Hindlimb muscle (tissue), 1 donor: ENCODE data around the gene ETFBKMT. TPM values are rescaled to one million over a fixed set of nuclear protein-coding genes. Genes with fewer than 3 reads are reported as not detected.
"Not testable (repeated sequence)": the region's sequence is repeated elsewhere in the genome, so short reads cannot be mapped to it uniquely, and the experiment has no call there.

Source experiments
- DNase-seq: peaks from one replicate; pipeline ENCODE4 v3.0.0-alpha.2; 2013
- polyA plus RNA-seq: library from polyadenylated mRNA; unstranded; fragments of 120-200 nt; gene quantifications from one replicate; pipeline ENCODE4 v1.2.1, GENCODE V29; 2013; ENCODE audit not compliant: insufficient read length

Gene ETFBKMT
- polyA plus RNA-seq, 1 donor, result 3.0 TPM

- no peak for DNase-seq
Measured at GRCh38 chr12:31655792-31656191, 3.7 kb upstream of the ETFBKMT start.

- no peak for DNase-seq
Measured at GRCh38 chr12:31658471-31659086, 909 bp upstream of the ETFBKMT start.

- DNase-seq, result no peak
Measured at GRCh38 chr12:31662176-31662849, 2.8 kb downstream of the ETFBKMT start.

GRCh38 chr12:31663576-31663975 is 4.1 kb downstream of the ETFBKMT start:
- DNase-seq, result no peak

- DNase-seq, result no peak
Measured at GRCh38 chr12:31664038-31664437, 4.5 kb downstream of the ETFBKMT start.

- no peak for DNase-seq
Measured at GRCh38 chr12:31669020-31669419, 9.5 kb downstream of the ETFBKMT start.

GRCh38 chr12:31669582-31669981 is 10.1 kb downstream of the ETFBKMT start:
- DNase-seq, result not testable (repeated sequence)

- no peak for DNase-seq
Measured at GRCh38 chr12:31672521-31672920, 13.0 kb downstream of the ETFBKMT start.

- peak; percentile 35 for DNase-seq
Measured at GRCh38 chr12:31682136-31682962, 22.9 kb downstream of the ETFBKMT start.

- no peak for DNase-seq
Measured at GRCh38 chr12:31685801-31686200, 26.3 kb downstream of the ETFBKMT start.

- no peak for DNase-seq
Measured at GRCh38 chr12:31687101-31687527, 27.6 kb downstream of the ETFBKMT start.

- not testable (repeated sequence) for DNase-seq
Measured at GRCh38 chr12:31689921-31690320, 30.4 kb downstream of the ETFBKMT start.

GRCh38 chr12:31702047-31702446 is 42.6 kb downstream of the ETFBKMT start:
- no peak for DNase-seq

GRCh38 chr12:31705621-31706020 is 46.1 kb downstream of the ETFBKMT start:
- DNase-seq, result no peak

- not testable (repeated sequence) for DNase-seq
Measured at GRCh38 chr12:31708118-31708517, 48.6 kb downstream of the ETFBKMT start.

GRCh38 chr12:31710021-31710818 is 50.7 kb downstream of the ETFBKMT start:
- DNase-seq, result no peak

GRCh38 chr12:31712877-31713276 is 53.4 kb downstream of the ETFBKMT start:
- no peak for DNase-seq

GRCh38 chr12:31714406-31715271 is 55.2 kb downstream of the ETFBKMT start:
- DNase-seq, result no peak

- no peak for DNase-seq
Measured at GRCh38 chr12:31715283-31715825, 55.9 kb downstream of the ETFBKMT start.

GRCh38 chr12:31716998-31717397 is 57.5 kb downstream of the ETFBKMT start:
- not testable (repeated sequence) for DNase-seq

- DNase-seq, result not testable (repeated sequence)
Measured at GRCh38 chr12:31718542-31719198, 59.2 kb downstream of the ETFBKMT start.
